ENCODE data around the gene TM9SF4.
"Not testable (repeated sequence)": the region's sequence is repeated elsewhere in the genome, so short reads cannot be mapped to it uniquely, and the experiment has no call there.

Gene TM9SF4

DNA sequence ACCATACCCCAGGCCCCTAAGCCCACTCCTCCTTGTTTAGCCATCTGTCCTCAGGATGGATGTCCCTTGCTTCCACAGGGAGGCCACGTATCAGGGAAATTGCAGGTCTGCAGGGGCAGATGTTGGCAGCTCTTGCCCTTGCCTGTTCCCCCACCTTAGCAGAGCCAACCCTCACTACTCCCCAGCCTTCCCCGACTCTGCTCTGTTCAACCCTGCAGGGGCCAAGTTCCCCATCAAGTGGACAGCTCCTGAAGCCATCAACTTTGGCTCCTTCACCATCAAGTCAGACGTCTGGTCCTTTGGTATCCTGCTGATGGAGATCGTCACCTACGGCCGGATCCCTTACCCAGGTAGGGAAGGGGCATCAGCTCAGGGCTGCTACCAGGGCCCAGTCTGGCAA, 10.7 kb upstream of the TM9SF4 start:
- DNase-seq: no peak

DNA sequence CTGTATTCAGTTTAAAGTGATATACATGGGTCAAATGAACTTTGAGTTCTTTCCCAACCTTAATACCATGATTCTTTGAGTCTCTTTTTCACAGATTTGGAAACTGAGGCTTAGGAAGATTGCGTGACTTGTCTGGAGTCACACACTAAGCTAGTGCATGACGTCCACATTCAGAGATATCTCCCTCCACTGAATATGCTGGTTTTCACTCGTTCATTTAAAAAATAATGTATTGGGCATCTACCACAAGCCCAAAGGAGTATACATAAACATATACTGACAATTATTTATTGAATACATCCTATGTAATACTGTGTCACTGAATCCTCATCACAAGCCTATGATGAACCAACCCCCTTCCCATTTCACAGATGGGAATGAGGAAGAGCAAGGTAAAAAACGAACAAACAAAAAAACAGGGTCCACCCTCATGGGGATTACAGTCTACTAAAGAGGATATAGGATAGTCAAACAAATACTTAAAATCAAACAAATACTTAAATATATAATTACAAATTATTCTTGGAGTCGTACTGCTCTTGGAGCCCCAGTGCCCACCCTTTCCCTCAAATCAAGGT, 611 bp upstream of the TM9SF4 start:
- no peak for DNase-seq

DNA sequence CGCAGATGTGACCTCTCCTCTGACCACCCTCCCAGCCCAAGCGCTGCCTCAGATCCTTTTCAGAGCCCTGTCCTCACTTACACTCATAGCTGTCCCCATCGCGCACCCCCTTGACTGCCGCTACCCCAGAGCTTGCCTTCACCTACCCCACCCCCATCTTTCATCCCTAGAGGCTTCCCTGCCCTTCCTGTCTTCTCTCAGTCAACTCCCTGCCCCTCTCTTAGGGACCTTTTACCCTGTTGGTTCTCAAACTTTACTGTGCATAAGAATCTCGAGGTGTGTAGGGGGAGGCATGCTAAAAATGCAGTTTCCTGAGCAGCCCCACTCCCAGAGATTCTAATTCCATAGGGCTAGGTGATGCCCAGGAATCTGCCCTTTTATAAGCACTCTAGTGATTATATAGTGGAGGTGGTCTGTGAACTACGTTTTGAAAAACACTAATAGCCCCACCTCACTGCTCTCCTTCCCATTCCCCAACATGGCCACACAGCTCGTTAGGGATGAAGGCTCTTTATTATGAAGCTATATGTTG, 725 bp downstream of the TM9SF4 start:
- no peak for DNase-seq

DNA sequence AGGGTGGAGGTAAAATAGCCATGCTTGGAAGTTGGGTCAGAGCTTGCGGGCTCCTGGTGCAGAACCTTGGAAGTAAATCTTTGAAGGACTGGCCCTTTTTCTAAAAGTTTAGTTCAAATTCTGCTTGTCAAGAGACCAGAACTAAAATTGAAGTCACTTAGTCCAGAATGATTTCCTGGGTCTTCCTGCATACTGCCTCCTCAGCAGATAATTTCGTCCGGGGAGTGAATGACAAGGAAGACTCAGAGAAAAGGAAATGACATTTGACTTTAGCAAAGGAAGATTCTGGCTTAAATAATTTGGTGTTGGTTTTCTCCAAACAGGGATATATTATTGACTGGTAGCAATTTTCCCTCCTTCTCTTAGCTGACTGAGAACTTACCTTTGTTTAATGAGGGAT, 1.2 kb downstream of the TM9SF4 start:
- DNase-seq: no peak

- no peak for DNase-seq
Measured at GRCh38 chr20:32111156-32111686, 1.7 kb downstream of the TM9SF4 start.

GRCh38 chr20:32111753-32112152, 2.2 kb downstream of the TM9SF4 start:
- DNase-seq: no peak

DNA sequence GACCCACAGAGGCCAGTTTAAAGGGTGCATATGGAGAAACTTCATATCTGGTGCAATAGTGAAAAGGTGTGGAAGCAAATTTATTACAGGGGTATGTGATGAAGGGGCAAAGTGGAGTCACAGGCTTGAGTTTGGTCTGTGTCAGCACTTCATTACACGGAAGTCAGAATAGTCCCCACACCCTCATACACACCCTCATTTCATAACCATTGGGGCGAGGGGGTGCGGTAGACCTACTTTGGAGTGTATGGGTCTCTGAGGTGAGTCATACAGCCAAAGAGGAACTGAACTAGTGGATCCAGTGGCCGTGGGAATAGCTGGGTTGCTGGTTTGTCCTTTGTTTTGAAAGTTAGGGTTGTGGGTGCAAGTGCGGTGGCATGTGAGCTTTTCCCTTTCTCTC, 3.3 kb downstream of the TM9SF4 start:
- no peak for DNase-seq

- DNase-seq: no peak
Measured at GRCh38 chr20:32113591-32114260, 4.2 kb downstream of the TM9SF4 start.

GRCh38 chr20:32114305-32114960, 4.9 kb downstream of the TM9SF4 start:
- no peak for DNase-seq

GRCh38 chr20:32115211-32115767, 5.8 kb downstream of the TM9SF4 start:
- DNase-seq: no peak

DNA sequence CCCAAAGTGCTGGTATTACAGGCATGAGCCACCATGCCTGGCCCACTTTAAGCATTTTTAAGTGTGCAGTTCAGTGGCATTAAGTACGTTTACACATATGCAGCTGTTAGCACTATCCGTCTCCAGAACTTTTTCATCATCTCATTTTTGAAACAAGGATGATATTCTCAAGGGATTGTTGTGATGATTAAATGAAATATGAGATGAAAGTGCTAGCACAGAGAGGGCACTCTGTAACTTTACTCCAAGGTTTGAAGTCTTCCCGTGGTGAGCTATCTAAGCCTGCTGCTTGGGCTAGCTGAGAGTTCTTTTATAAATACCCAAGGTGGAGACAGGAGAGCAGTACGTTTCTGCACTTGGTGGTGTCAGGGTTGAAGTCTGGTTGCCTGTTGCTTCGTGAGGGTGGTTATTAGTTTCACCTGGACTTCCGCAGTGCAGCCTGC, 6.6 kb downstream of the TM9SF4 start:
- no peak for DNase-seq

DNA sequence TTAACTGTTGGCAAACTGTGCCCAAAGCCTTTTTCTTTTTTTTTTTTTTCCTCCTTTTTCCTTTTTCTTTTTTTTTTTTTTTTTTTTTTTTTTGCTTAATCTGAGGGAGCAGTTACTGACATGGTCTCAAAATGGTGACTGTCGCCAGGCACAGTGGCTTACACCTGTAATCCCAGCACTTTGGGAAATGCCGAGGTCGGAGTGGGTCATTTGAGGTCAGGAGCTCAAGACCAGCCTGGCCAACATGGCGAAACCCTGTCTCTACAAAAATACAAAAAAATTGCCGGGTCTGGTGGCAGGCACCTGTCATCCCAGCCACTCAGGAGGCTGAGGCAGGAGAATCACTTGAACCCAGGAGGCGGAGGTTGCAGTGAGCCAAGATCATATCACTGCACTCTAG, 7.3 kb downstream of the TM9SF4 start:
- not testable (repeated sequence) for DNase-seq

DNA sequence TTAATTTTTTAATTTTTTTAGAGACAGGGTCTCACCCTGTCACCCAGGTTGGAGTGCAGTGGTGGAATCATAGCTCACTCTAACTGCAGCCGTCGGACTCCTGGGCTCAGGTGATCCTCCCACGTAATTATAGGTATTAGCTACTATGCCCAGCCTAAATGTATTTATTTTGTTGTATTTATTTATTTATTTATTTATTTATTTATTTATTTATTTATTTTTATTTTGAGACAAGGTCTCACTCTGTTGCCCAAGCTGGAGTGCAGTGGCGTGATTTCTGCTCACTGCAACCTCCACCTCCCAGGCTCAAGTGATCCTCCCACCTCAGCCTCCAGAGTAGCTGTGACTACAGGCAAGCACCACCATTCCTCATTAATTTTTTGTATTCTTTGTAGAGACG, 8.9 kb downstream of the TM9SF4 start:
- not testable (repeated sequence) for DNase-seq

- DNase-seq: no peak
Measured at GRCh38 chr20:32119734-32120133, 10.2 kb downstream of the TM9SF4 start.

- DNase-seq: not testable (repeated sequence)
Measured at GRCh38 chr20:32121908-32122307, 12.4 kb downstream of the TM9SF4 start.

DNA sequence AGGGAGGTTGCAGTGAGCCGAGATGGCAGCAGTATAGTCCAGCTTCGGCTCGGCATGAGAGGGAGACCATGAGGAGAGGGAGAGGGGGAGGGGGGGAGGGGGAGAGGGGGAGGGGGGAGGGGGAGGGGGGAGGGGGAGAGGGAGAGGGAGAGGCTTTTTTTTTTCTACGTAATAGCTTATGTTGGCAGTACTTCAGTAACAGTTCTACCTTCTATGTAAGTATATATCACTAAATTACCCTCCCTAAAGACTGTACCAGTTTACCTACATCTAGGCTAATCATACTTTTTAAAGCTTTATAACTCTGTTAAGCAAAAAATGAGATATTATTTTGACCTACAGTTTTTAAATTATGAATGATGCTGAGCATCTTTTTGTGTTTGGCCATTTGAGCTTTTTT, 13.6 kb downstream of the TM9SF4 start:
- no peak for DNase-seq

DNA sequence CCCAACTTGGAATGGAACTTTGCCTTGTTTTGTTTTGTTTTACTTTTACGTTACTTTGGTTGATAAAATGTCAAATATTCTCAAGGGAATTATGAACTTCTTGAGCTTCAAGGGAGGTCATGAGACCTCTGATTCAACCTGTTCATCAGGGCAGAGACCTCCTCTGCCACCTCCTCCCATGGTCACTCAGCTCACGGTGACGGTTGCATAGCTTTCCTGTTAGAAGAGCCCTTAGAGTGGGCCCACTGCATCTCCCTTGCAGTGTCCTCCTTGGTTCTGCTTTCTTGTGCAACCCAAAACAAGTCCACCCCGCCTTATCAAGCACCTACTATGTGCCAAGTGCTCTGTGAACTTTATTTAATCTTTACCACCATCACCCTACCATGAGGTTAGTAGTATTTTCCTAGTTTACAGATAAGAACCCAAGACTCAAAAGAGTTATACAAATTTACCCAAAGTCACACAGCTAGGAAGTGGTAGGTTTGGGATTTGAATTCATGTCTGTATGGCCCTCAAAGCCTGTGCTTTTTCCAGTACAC, 15.5 kb downstream of the TM9SF4 start:
- no peak for DNase-seq

DNA sequence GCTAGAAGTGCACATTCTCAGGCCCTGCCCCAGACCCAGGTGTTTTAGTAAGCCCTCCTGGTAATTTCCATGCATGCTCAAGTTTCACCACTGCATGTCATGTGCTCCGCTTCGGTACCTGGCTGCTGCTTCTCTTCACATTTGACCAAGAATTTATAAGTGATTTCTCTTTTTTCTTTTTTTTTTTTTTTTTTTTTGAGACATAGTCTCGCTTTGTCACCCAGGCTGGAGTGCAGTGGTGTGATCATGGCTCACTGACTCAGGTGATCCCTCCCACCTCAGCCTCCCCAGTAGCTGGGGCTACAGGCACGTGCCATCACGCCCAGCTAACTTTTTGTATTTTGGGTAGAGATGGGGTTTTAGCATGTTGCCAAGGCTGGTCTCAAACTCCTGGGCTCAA, 16.0 kb downstream of the TM9SF4 start:
- DNase-seq: no peak

GRCh38 chr20:32126919-32127318, 17.4 kb downstream of the TM9SF4 start:
- DNase-seq: no peak

GRCh38 chr20:32127347-32127746, 17.8 kb downstream of the TM9SF4 start:
- no peak for DNase-seq

DNA sequence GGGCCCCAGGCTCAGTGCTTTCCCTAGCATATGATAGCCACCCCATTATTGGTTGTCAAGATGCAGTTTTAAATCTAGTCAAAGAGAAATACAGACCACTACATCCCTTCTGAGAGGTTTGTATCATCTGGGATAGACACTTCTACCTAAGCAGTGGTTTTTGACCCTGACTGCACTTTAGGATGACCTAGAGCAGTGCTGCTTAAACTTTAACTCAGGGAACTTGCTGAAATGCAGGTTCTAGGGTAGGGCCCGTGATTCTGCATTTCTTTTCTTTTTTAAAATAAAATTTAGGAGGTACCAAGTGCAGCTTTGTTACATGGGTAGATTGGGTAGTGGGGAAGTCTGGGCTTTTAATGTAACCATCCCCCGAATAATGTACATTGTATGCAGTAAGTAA, 18.7 kb downstream of the TM9SF4 start:
- no peak for DNase-seq

GRCh38 chr20:32129863-32130262, 20.3 kb downstream of the TM9SF4 start:
- no peak for DNase-seq

DNA sequence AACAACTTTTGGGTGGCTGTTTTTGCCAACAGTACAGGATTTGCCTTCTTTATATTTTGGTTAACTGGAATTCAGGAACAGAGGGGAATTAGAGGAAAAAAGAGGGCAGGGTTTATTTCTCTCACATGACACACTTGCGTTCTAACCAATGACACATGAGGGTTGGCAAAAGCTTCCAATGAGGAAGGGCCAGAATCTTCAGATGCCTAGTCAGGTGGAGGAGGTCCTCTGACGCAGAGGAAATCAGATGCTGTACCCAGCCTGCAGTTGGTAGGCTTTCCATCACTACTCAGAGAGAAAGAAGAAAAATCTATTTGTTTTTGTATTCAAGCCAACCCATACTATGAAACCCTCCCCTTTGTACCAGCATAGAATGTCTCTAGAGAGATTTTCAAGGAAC, 20.8 kb downstream of the TM9SF4 start:
- DNase-seq: no peak
